ENCODE results near the gene HSPG2.

Gene HSPG2

GRCh38 chr1:21878009-21878773 lies 58.9 kb downstream of the HSPG2 start:
- no peak for DNase-seq

- no peak for DNase-seq
Measured at GRCh38 chr1:21876267-21876666, 60.8 kb downstream of the HSPG2 start.

- DNase-seq = no peak
Measured at GRCh38 chr1:21875621-21876063, 61.5 kb downstream of the HSPG2 start.

GRCh38 chr1:21874778-21875547 lies 62.1 kb downstream of the HSPG2 start:
- no peak for DNase-seq

GRCh38 chr1:21874328-21874727 lies 62.8 kb downstream of the HSPG2 start:
- DNase-seq = no peak

- DNase-seq = no peak
Measured at GRCh38 chr1:21873761-21874160, 63.3 kb downstream of the HSPG2 start.

- DNase-seq = no peak
Measured at GRCh38 chr1:21873174-21873573, 63.9 kb downstream of the HSPG2 start.

- DNase-seq = no peak
Measured at GRCh38 chr1:21872445-21873079, 64.5 kb downstream of the HSPG2 start.

- DNase-seq = no peak
Measured at GRCh38 chr1:21871943-21872342, 65.2 kb downstream of the HSPG2 start.

- DNase-seq = no peak
Measured at GRCh38 chr1:21870611-21871010, 66.5 kb downstream of the HSPG2 start.

GRCh38 chr1:21869620-21870121 lies 67.4 kb downstream of the HSPG2 start:
- no peak for DNase-seq

GRCh38 chr1:21868941-21869454 lies 68.1 kb downstream of the HSPG2 start:
- DNase-seq = no peak

- no peak for DNase-seq
Measured at GRCh38 chr1:21868482-21868881, 68.6 kb downstream of the HSPG2 start.

- DNase-seq = no peak
Measured at GRCh38 chr1:21867451-21867996, 69.6 kb downstream of the HSPG2 start.

- DNase-seq = no peak
Measured at GRCh38 chr1:21866707-21867043, 70.4 kb downstream of the HSPG2 start.

GRCh38 chr1:21865943-21866706 lies 71.0 kb downstream of the HSPG2 start:
- DNase-seq = no peak

- no peak for DNase-seq
Measured at GRCh38 chr1:21865609-21865942, 71.5 kb downstream of the HSPG2 start.

GRCh38 chr1:21864730-21865129 lies 72.4 kb downstream of the HSPG2 start:
- DNase-seq = no peak

GRCh38 chr1:21863981-21864380 lies 73.1 kb downstream of the HSPG2 start:
- no peak for DNase-seq

GRCh38 chr1:21861602-21862429 lies 75.3 kb downstream of the HSPG2 start:
- DNase-seq = no peak

- no peak for DNase-seq
Measured at GRCh38 chr1:21860971-21861370, 76.1 kb downstream of the HSPG2 start.

All from activated naive CD4-positive, alpha-beta T cell (primary cell).